ENCODE measurements around the gene CERCAM. TPM values are rescaled to one million over a fixed set of nuclear protein-coding genes. Genes with fewer than 3 reads are reported as not detected.
"Not testable (repeated sequence)": the region's sequence is repeated elsewhere in the genome, so short reads cannot be mapped to it uniquely, and the experiment has no call there.

CERCAM gene
- total RNA-seq, 1 experiment from 2014 or later = 19.1 TPM

DNA sequence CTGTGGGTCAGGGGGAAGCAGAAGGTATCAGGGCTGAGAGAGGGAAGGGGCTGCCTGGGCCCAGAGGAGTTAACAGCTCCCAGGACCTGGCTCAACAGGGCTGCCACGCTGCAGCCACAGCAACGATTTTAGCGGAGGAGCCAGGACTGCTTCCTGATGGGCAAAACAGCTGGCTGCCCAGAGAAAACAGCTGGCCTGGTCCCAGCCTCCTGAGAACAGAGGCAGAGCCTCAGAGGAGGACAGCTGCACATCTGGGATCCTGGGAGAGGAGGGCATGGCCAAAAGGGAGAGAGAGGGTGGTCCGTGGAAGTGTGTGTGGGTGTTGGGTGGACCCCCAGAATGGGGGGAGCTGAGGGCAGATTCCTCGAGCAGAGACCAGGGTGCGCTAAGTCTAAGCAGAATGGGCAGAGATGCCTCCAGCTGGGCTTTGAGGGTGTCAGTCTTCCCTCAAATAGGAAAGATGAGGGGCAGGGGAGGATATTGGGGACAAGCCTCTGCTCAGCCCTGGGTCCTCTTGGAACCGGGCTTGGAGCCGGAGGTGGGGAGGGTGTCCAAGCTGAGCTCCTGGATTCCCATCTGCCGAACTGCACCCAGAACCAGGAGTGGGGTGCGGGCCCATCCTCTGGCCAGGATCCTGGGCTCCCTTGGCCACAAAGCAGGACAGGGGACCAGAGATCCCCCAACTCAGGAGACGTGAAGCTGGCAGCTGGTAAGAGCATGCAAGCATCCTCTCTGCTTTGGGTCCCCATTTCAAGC is 9.1 kb upstream of the CERCAM start:
- no peak overlapping the region for H3K4me2 ChIP-seq (ENCODE audit: low read length)
- no peaks in the 10 kb centered on the region for H4K20me1 ChIP-seq (ENCODE audit: low read length)
- no peaks in the 10 kb centered on the region for H3K27me3 ChIP-seq (ENCODE audit: low read length)
- no peaks in the 10 kb centered on the region for H3K9me3 ChIP-seq (ENCODE audit: low read length)
- H3K9ac ChIP-seq (ENCODE audit: low read length) = no peak overlapping the region
- no peak overlapping the region for H3K4me3 ChIP-seq (ENCODE audit: low read length)
- H3K36me3 ChIP-seq (ENCODE audit: low read depth, low read length) = no peaks in the 10 kb centered on the region
- no TSS peak for BruUV-seq (replicated peaks)
- POLR2A ChIA-PET (ENCODE audit: unreplicated experiment) = no interaction called here
- H2AFZ ChIP-seq (ENCODE audit: low read length) = no peak overlapping the region
- H3K27ac ChIP-seq (ENCODE audit: low read length) = no peak overlapping the region
- no peak for TF ChIP-seq EZH2phosphoT487 (IDR thresholded peaks at IDR 0.05; ENCODE audit: borderline replicate concordance, low read length)
- TF ChIP-seq, protein P1, sequence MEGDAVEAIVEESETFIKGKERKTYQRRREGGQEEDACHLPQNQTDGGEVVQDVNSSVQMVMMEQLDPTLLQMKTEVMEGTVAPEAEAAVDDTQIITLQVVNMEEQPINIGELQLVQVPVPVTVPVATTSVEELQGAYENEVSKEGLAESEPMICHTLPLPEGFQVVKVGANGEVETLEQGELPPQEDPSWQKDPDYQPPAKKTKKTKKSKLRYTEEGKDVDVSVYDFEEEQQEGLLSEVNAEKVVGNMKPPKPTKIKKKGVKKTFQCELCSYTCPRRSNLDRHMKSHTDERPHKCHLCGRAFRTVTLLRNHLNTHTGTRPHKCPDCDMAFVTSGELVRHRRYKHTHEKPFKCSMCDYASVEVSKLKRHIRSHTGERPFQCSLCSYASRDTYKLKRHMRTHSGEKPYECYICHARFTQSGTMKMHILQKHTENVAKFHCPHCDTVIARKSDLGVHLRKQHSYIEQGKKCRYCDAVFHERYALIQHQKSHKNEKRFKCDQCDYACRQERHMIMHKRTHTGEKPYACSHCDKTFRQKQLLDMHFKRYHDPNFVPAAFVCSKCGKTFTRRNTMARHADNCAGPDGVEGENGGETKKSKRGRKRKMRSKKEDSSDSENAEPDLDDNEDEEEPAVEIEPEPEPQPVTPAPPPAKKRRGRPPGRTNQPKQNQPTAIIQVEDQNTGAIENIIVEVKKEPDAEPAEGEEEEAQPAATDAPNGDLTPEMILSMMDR (conservative IDR thresholded peaks at IDR 0.05; ENCODE audit: low read depth, low read length) = no peak
- peaks cover 14% of the 10 kb centered on the region for H3K4me1 ChIP-seq (ENCODE audit: insufficient read depth, low read length)
- CTCF ChIA-PET = interaction anchor here (0.6 kb wide), 1 partner anchor 1229 kb away, joined by 4 read pairs; no protein-coding TSS in a partner anchor
- DNase-seq (no peak), ATAC-seq (no peak)
- intact Hi-C loops (cut with micrococcal nuclease) = loop anchor here (5.0 kb wide), 1 partner anchor 49 kb away; no protein-coding TSS in a partner anchor
- H3K79me2 ChIP-seq (ENCODE audit: low read length) = no peaks in the 10 kb centered on the region
- H3K9me2 ChIP-seq (replicated peaks; ENCODE audit: low read length) = no peaks in the 10 kb centered on the region
- no peaks in the 10 kb centered on the region for H3F3A ChIP-seq (ENCODE audit: low read length, unreplicated experiment)

- H3K79me2 ChIP-seq (ENCODE audit: low read length) = no peaks in the 10 kb centered on the region
- ChIA-PET CTCF (interaction anchor here (0.6 kb wide), 1 partner anchor 1228 kb away, joined by 4 read pairs; no protein-coding TSS in a partner anchor), POLR2A (ENCODE audit: unreplicated experiment) (interaction anchor here (0.6 kb wide), 1 partner anchor 105 kb away, joined by 26 read pairs; no protein-coding TSS in a partner anchor)
- peak; percentile 52 for DNase-seq
- TF ChIP-seq EZH2phosphoT487 (IDR thresholded peaks at IDR 0.05; ENCODE audit: borderline replicate concordance, low read length) (no peak), EZH2 (IDR thresholded peaks at IDR 0.05; ENCODE audit: low read length, unreplicated experiment) (no peak)
- TF ChIP-seq, protein P1 (conservative IDR thresholded peaks at IDR 0.05; ENCODE audit: low read depth, low read length) = peak; percentile 58
- intact Hi-C loops (cut with micrococcal nuclease) = loop anchor here (5.0 kb wide), 1 partner anchor 50 kb away; no protein-coding TSS in a partner anchor
- no peak overlapping the region for H3K27ac ChIP-seq (ENCODE audit: low read length)
- no TSS peak for BruUV-seq (replicated peaks)
- no peaks in the 10 kb centered on the region for H3F3A ChIP-seq (ENCODE audit: low read length, unreplicated experiment)
- H2AFZ ChIP-seq (ENCODE audit: low read length) = no peak overlapping the region
- H3K9me3 ChIP-seq (ENCODE audit: low read length) = no peaks in the 10 kb centered on the region
- peaks cover 7% of the 10 kb centered on the region; the same call in 1 of the 2 replicates for H3K4me1 ChIP-seq (ENCODE audit: insufficient read depth, low read length)
- H3K4me2 ChIP-seq (ENCODE audit: low read length) = no peak overlapping the region
- H3K9me2 ChIP-seq (replicated peaks; ENCODE audit: low read length) = no peaks in the 10 kb centered on the region
- H4K20me1 ChIP-seq (ENCODE audit: low read length) = no peaks in the 10 kb centered on the region
- no peaks in the 10 kb centered on the region for H3K36me3 ChIP-seq (ENCODE audit: low read depth, low read length)
- ATAC-seq = peak; percentile 30; the same call in 1 of the 2 replicates
- no peak overlapping the region for H3K4me3 ChIP-seq (ENCODE audit: low read length)
- H3K27me3 ChIP-seq (ENCODE audit: low read length) = no peaks in the 10 kb centered on the region
- no peak overlapping the region for H3K9ac ChIP-seq (ENCODE audit: low read length)
Measured at GRCh38 chr9:128412120-128412790, 8.4 kb upstream of the CERCAM start.

DNA sequence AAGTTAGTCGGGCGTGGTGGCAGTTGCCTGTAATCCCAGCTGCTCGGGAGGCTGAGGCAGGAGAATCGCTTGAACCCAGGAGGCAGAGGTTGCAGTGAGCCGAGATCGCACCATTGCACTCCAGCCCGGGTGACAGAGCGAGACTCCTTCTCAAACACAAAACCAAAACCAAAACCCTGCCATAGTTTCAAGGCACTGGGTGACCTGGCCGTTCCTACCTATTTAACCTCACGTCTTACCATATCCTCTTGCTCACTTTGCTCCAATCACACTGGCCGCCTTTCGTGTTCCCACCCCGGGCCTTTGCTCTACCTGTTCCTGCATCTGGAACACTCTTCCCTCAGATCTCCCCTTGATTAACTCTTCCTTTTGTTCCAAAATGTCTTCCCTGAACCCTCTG is 6.9 kb upstream of the CERCAM start:
- H3K9me2 ChIP-seq (replicated peaks; ENCODE audit: low read length); H2AFZ ChIP-seq (ENCODE audit: low read length); H3K9ac ChIP-seq (ENCODE audit: low read length); H3K79me2 ChIP-seq (ENCODE audit: low read length); H3K4me1 ChIP-seq (ENCODE audit: insufficient read depth, low read length); H3K27ac ChIP-seq (ENCODE audit: low read length); ATAC-seq; BruUV-seq (replicated peaks); H4K20me1 ChIP-seq (ENCODE audit: low read length); H3K27me3 ChIP-seq (ENCODE audit: low read length); H3F3A ChIP-seq (ENCODE audit: low read length, unreplicated experiment); H3K4me2 ChIP-seq (ENCODE audit: low read length); DNase-seq; H3K9me3 ChIP-seq (ENCODE audit: low read length); H3K36me3 ChIP-seq (ENCODE audit: low read depth, low read length); POLR2A ChIA-PET (ENCODE audit: unreplicated experiment); H3K4me3 ChIP-seq (ENCODE audit: low read length): not testable (repeated sequence)
- intact Hi-C loops (cut with micrococcal nuclease) = loop anchor here (5.0 kb wide), 1 partner anchor 51 kb away; no protein-coding TSS in a partner anchor
- CTCF ChIA-PET = interaction anchor here (0.6 kb wide), 1 partner anchor 227 kb away, joined by 3 read pairs; no protein-coding TSS in a partner anchor

All from PC-3 (cell line).